ENCODE results near the gene MEAK7. TPM values are rescaled to one million over a fixed set of nuclear protein-coding genes. Genes with fewer than 3 reads are reported as not detected.
A peak's percentile ranks its signal among the peaks of the same experiment; 100 is the strongest.

Gene MEAK7
- total RNA-seq, 2 experiments from 2014 or later, result 95.7 to 98.3 TPM

- Mint-ChIP-seq H3K36me3 (peaks cover 50% of the 10 kb centered on the region), H3K4me3 (no peak overlapping the region), H3K27me3 (no peaks in the 10 kb centered on the region), H3K9me3 (no peaks in the 10 kb centered on the region), H3K4me1 (peaks cover 35% of the 10 kb centered on the region), H3K27ac (peak overlapping the region; percentile 63)
- DNase-seq (no peak), ATAC-seq (ENCODE audit: low read depth) (no peak)
- POLR2A ChIA-PET, result interaction anchor here (0.6 to 1.7 kb wide), 4 partner anchors 21 to 126 kb away, joined by 3 to 7 read pairs (median 6); no protein-coding TSS in a partner anchor
These were observed 38.8 kb upstream of the MEAK7 start for GRCh38 chr16:84543253-84543652.

- Mint-ChIP-seq H3K9me3 (no peaks in the 10 kb centered on the region), H3K27ac (peak overlapping the region; percentile 21), H3K27me3 (no peaks in the 10 kb centered on the region), H3K4me3 (no peak overlapping the region), H3K4me1 (peaks cover 36% of the 10 kb centered on the region), H3K36me3 (peaks cover 55% of the 10 kb centered on the region)
- POLR2A ChIA-PET, result interaction anchor here (0.6 to 1.7 kb wide), 6 partner anchors 12 to 125 kb away, joined by 3 to 7 read pairs (median 4); no protein-coding TSS in a partner anchor
- DNase-seq (no peak), ATAC-seq (ENCODE audit: low read depth) (no peak)
These were observed 37.7 kb upstream of the MEAK7 start for GRCh38 chr16:84541999-84542817.

- H3K27me3 Mint-ChIP-seq, result peaks cover 3% of the 10 kb centered on the region
- H3K4me1 Mint-ChIP-seq, result peaks cover 31% of the 10 kb centered on the region
- H3K36me3 Mint-ChIP-seq, result peaks cover 56% of the 10 kb centered on the region
- H3K4me3 Mint-ChIP-seq, result no peak overlapping the region
- no peak overlapping the region for H3K27ac Mint-ChIP-seq
- POLR2A ChIA-PET, result interaction anchor here (0.6 to 1.6 kb wide), 6 partner anchors 9 to 102 kb away, joined by 3 to 5 read pairs (median 3); no protein-coding TSS in a partner anchor
- no peak for DNase-seq
- H3K9me3 Mint-ChIP-seq, result no peaks in the 10 kb centered on the region
- ATAC-seq (ENCODE audit: low read depth), result no peak
These were observed 35.7 kb upstream of the MEAK7 start for GRCh38 chr16:84540194-84540593.

- Mint-ChIP-seq H3K27ac (no peak overlapping the region), H3K36me3 (peaks cover 51% of the 10 kb centered on the region)
- no peak for ATAC-seq (ENCODE audit: low read depth)
These were observed 33.9 kb upstream of the MEAK7 start for GRCh38 chr16:84538222-84538840.

GRCh38 chr16:84537491-84538151 is 33.2 kb upstream of the MEAK7 start:
- DNase-seq (no peak), ATAC-seq (ENCODE audit: low read depth) (no peak)
- no peak overlapping the region for H3K27ac Mint-ChIP-seq
- H3K4me3 Mint-ChIP-seq, result no peak overlapping the region
- POLR2A ChIA-PET, result interaction anchor here (1.0 kb wide), 1 partner anchor 12 kb away, joined by 3 read pairs; no protein-coding TSS in a partner anchor
- peaks cover 3% of the 10 kb centered on the region for H3K27me3 Mint-ChIP-seq
- peaks cover 18% of the 10 kb centered on the region for H3K4me1 Mint-ChIP-seq
- H3K9me3 Mint-ChIP-seq, result no peaks in the 10 kb centered on the region
- H3K36me3 Mint-ChIP-seq, result peaks cover 56% of the 10 kb centered on the region

More at GRCh38 chr16:84538222-84538840, 33.9 kb upstream of the MEAK7 start:
- no peak for DNase-seq
- no peak overlapping the region for H3K4me3 Mint-ChIP-seq
- POLR2A ChIA-PET, result interaction anchor here (1.0 to 1.7 kb wide), 2 partner anchors 11 to 16 kb away, joined by 3 to 4 read pairs; no protein-coding TSS in a partner anchor
- H3K27me3 Mint-ChIP-seq, result peaks cover 3% of the 10 kb centered on the region
- peaks cover 21% of the 10 kb centered on the region for H3K4me1 Mint-ChIP-seq
- no peaks in the 10 kb centered on the region for H3K9me3 Mint-ChIP-seq

- ATAC-seq (ENCODE audit: low read depth) (no peak), DNase-seq (no peak)
- no peak overlapping the region for H3K27ac Mint-ChIP-seq
- peaks cover 2% of the 10 kb centered on the region for H3K9me3 Mint-ChIP-seq
- peaks cover 67% of the 10 kb centered on the region for H3K36me3 Mint-ChIP-seq
- H3K4me1 Mint-ChIP-seq, result peaks cover 20% of the 10 kb centered on the region
- no peak overlapping the region for H3K4me3 Mint-ChIP-seq
- POLR2A ChIA-PET, result no interaction called here
- H3K27me3 Mint-ChIP-seq, result peaks cover 3% of the 10 kb centered on the region
These were observed 31.4 kb upstream of the MEAK7 start for GRCh38 chr16:84535851-84536250.

- H3K27me3 Mint-ChIP-seq, result peaks cover 3% of the 10 kb centered on the region
- peak overlapping the region; percentile 30 for H3K27ac Mint-ChIP-seq
These were observed 30.9 kb upstream of the MEAK7 start for GRCh38 chr16:84535408-84535807.

GRCh38 chr16:84534815-84535214 is 30.4 kb upstream of the MEAK7 start:
- Mint-ChIP-seq H3K36me3 (peaks cover 71% of the 10 kb centered on the region), H3K9me3 (peaks cover 10% of the 10 kb centered on the region), H3K27me3 (peaks cover 3% of the 10 kb centered on the region), H3K27ac (no peak overlapping the region), H3K4me1 (peaks cover 24% of the 10 kb centered on the region), H3K4me3 (no peak overlapping the region)
- ATAC-seq (ENCODE audit: low read depth), result no peak
- POLR2A ChIA-PET, result no interaction called here
- no peak for DNase-seq

More at GRCh38 chr16:84535408-84535807, 30.9 kb upstream of the MEAK7 start:
- Mint-ChIP-seq H3K4me3 (no peak overlapping the region), H3K4me1 (peaks cover 22% of the 10 kb centered on the region), H3K9me3 (peaks cover 5% of the 10 kb centered on the region), H3K36me3 (peaks cover 69% of the 10 kb centered on the region)
- POLR2A ChIA-PET, result no interaction called here
- ATAC-seq (ENCODE audit: low read depth), result no peak
- no peak for DNase-seq

- DNase-seq (no peak), ATAC-seq (ENCODE audit: low read depth) (no peak)
- Mint-ChIP-seq H3K27ac (no peak overlapping the region), H3K4me3 (no peak overlapping the region), H3K9me3 (peaks cover 14% of the 10 kb centered on the region), H3K36me3 (peaks cover 74% of the 10 kb centered on the region), H3K27me3 (peaks cover 3% of the 10 kb centered on the region), H3K4me1 (peaks cover 30% of the 10 kb centered on the region)
- POLR2A ChIA-PET, result interaction anchor here (0.6 to 2.0 kb wide), 2 partner anchors 14 to 19 kb away, joined by 3 to 9 read pairs; no protein-coding TSS in a partner anchor
These were observed 28.5 kb upstream of the MEAK7 start for GRCh38 chr16:84532855-84533486.

- Mint-ChIP-seq H3K27me3 (peaks cover 3% of the 10 kb centered on the region), H3K4me3 (no peak overlapping the region), H3K36me3 (peaks cover 71% of the 10 kb centered on the region), H3K4me1 (peaks cover 29% of the 10 kb centered on the region), H3K27ac (no peak overlapping the region), H3K9me3 (peaks cover 14% of the 10 kb centered on the region)
- no peak for ATAC-seq (ENCODE audit: low read depth)
- POLR2A ChIA-PET, result interaction anchor here (2.0 kb wide), 1 partner anchor 13 kb away, joined by 9 read pairs; no protein-coding TSS in a partner anchor
- DNase-seq, result no peak
These were observed 27.8 kb upstream of the MEAK7 start for GRCh38 chr16:84532291-84532724.

- ATAC-seq (ENCODE audit: low read depth), result no peak
- Mint-ChIP-seq H3K27me3 (peaks cover 3% of the 10 kb centered on the region), H3K27ac (no peak overlapping the region), H3K4me3 (no peak overlapping the region), H3K36me3 (peaks cover 71% of the 10 kb centered on the region), H3K9me3 (peaks cover 14% of the 10 kb centered on the region), H3K4me1 (peaks cover 29% of the 10 kb centered on the region)
- POLR2A ChIA-PET, result no interaction called here
- no peak for DNase-seq
These were observed 27.2 kb upstream of the MEAK7 start for GRCh38 chr16:84531671-84532111.

- H3K4me1 Mint-ChIP-seq, result peaks cover 31% of the 10 kb centered on the region
- ATAC-seq (ENCODE audit: low read depth), result no peak
- no peak overlapping the region for H3K27ac Mint-ChIP-seq
- peaks cover 69% of the 10 kb centered on the region for H3K36me3 Mint-ChIP-seq
- peaks cover 14% of the 10 kb centered on the region for H3K9me3 Mint-ChIP-seq
- H3K27me3 Mint-ChIP-seq, result no peaks in the 10 kb centered on the region
- H3K4me3 Mint-ChIP-seq, result no peak overlapping the region
- no peak for DNase-seq
- POLR2A ChIA-PET, result interaction anchor here (1.4 kb wide), 1 partner anchor 11 kb away, joined by 3 read pairs; no protein-coding TSS in a partner anchor
These were observed 26.1 kb upstream of the MEAK7 start for GRCh38 chr16:84530590-84530989.
